ENCODE data around the gene MLYCD.

MLYCD gene

GRCh38 chr16:83925957-83926725 lies 27.2 kb downstream of the MLYCD start:
- DNase-seq (ENCODE audit: low spot score), result no peak

- peak; percentile 79 for DNase-seq (ENCODE audit: low spot score)
Observed at GRCh38 chr16:83926726-83927397, 27.9 kb downstream of the MLYCD start.

GRCh38 chr16:83928341-83929055 lies 29.6 kb downstream of the MLYCD start:
- no peak for DNase-seq (ENCODE audit: low spot score)

GRCh38 chr16:83929811-83930555 lies 31.1 kb downstream of the MLYCD start:
- DNase-seq (ENCODE audit: low spot score), result no peak

- no peak for DNase-seq (ENCODE audit: low spot score)
Observed at GRCh38 chr16:83930730-83931500, 32.0 kb downstream of the MLYCD start.

- no peak for DNase-seq (ENCODE audit: low spot score)
Observed at GRCh38 chr16:83931556-83931955, 32.6 kb downstream of the MLYCD start.

- no peak for DNase-seq (ENCODE audit: low spot score)
Observed at GRCh38 chr16:83932304-83932703, 33.4 kb downstream of the MLYCD start.

GRCh38 chr16:83932955-83933673 lies 34.2 kb downstream of the MLYCD start:
- DNase-seq (ENCODE audit: low spot score), result no peak

GRCh38 chr16:83933885-83934683 lies 35.2 kb downstream of the MLYCD start:
- no peak for DNase-seq (ENCODE audit: low spot score)

- no peak for DNase-seq (ENCODE audit: low spot score)
Observed at GRCh38 chr16:83934684-83934977, 35.7 kb downstream of the MLYCD start.

- DNase-seq (ENCODE audit: low spot score), result no peak
Observed at GRCh38 chr16:83935005-83935857, 36.3 kb downstream of the MLYCD start.

GRCh38 chr16:83935858-83936255 lies 36.9 kb downstream of the MLYCD start:
- DNase-seq (ENCODE audit: low spot score), result no peak

GRCh38 chr16:83936581-83937165 lies 37.8 kb downstream of the MLYCD start:
- no peak for DNase-seq (ENCODE audit: low spot score)

- DNase-seq (ENCODE audit: low spot score), result no peak
Observed at GRCh38 chr16:83937267-83937666, 38.4 kb downstream of the MLYCD start.

- no peak for DNase-seq (ENCODE audit: low spot score)
Observed at GRCh38 chr16:83937922-83938885, 39.3 kb downstream of the MLYCD start.

- DNase-seq (ENCODE audit: low spot score), result no peak
Observed at GRCh38 chr16:83939266-83939855, 40.4 kb downstream of the MLYCD start.

- no peak for DNase-seq (ENCODE audit: low spot score)
Observed at GRCh38 chr16:83940119-83940518, 41.2 kb downstream of the MLYCD start.
